ENCODE data around the gene ZDHHC11B.

ZDHHC11B gene

DNA sequence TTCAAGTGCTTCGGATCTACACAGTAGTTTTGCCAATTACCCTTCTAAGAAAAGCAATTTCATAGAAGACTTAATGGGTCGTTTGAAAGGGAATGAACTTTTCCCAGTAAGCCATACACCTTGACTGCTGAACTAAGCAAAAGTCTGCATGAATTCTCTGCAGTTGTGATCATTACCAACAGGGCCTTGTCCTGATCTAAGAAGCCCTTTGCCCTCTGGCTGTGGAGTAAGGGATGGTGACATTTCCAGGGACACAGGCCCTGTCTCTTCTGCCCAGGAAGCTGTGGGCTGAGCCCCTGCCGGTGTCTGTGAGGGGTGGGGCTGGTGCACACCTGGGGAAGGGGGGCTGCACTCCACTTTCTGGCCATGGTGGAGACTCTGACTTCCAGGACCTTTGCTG, 35.7 kb upstream of the ZDHHC11B start:
- Histone ChIP-seq H3F3A (ENCODE audit: low read depth) (no peaks in the 10 kb centered on the region), H4K20me1 (ENCODE audit: insufficient read depth, low read length, poor library complexity, severe bottlenecking) (no peaks in the 10 kb centered on the region), H3K4me2 (ENCODE audit: low read depth, low read length, poor library complexity, severe bottlenecking) (no peak overlapping the region), H3K9me2 (replicated peaks; ENCODE audit: low read depth, low read length) (no peaks in the 10 kb centered on the region), H3K27me3 (ENCODE audit: insufficient read depth, low read length, poor library complexity, severe bottlenecking) (no peaks in the 10 kb centered on the region), H3K9ac (ENCODE audit: low read depth, low read length, poor library complexity, severe bottlenecking) (no peak overlapping the region), H3K79me2 (ENCODE audit: insufficient read depth, low read length) (no peaks in the 10 kb centered on the region), H3K4me3 (ENCODE audit: low read length, poor library complexity, severe bottlenecking) (no peak overlapping the region), H2AFZ (ENCODE audit: low read length) (no peak overlapping the region), H3K36me3 (ENCODE audit: insufficient read depth, low read length) (no peaks in the 10 kb centered on the region), H3K9me3 (ENCODE audit: insufficient read depth, low read depth, low read length) (no peaks in the 10 kb centered on the region), H3K4me1 (ENCODE audit: insufficient read depth, low read length, poor library complexity, severe bottlenecking) (no peaks in the 10 kb centered on the region)
- TF ChIP-seq EZH2phosphoT487 (IDR thresholded peaks at IDR 0.05; ENCODE audit: borderline replicate concordance): no peak
- no peak for TF ChIP-seq CTCF (conservative IDR thresholded peaks at IDR 0.05; ENCODE audit: low read length)

DNA sequence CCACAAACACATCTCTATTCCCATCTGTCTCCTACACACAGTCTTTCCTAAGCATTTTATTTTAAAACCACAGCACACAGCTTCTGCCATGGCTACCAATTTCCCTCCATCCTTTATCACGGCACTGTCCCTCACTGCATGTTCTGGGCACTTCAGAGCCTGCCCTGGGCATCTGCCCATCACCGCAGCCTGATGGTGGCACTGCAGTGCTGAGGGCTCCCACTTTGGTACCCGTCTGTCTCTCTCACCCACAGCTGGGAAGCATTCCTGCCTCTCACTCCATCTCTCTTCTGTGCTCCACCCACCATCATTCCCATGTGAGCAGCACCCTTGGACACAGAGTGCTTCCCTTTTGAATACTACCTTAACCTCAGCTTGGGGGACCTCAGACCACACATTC, 34.5 kb upstream of the ZDHHC11B start:
- Histone ChIP-seq H3F3A (ENCODE audit: low read depth) (no peaks in the 10 kb centered on the region), H3K79me2 (ENCODE audit: insufficient read depth, low read length) (no peaks in the 10 kb centered on the region), H4K20me1 (ENCODE audit: insufficient read depth, low read length, poor library complexity, severe bottlenecking) (no peaks in the 10 kb centered on the region), H3K4me1 (ENCODE audit: insufficient read depth, low read length, poor library complexity, severe bottlenecking) (no peaks in the 10 kb centered on the region), H3K4me2 (ENCODE audit: low read depth, low read length, poor library complexity, severe bottlenecking) (no peak overlapping the region), H3K9me3 (ENCODE audit: insufficient read depth, low read depth, low read length) (no peaks in the 10 kb centered on the region), H3K36me3 (ENCODE audit: insufficient read depth, low read length) (no peaks in the 10 kb centered on the region), H3K4me3 (ENCODE audit: low read length, poor library complexity, severe bottlenecking) (no peak overlapping the region), H3K27me3 (ENCODE audit: insufficient read depth, low read length, poor library complexity, severe bottlenecking) (no peaks in the 10 kb centered on the region), H3K9ac (ENCODE audit: low read depth, low read length, poor library complexity, severe bottlenecking) (no peak overlapping the region), H2AFZ (ENCODE audit: low read length) (no peak overlapping the region), H3K9me2 (replicated peaks; ENCODE audit: low read depth, low read length) (no peaks in the 10 kb centered on the region)
- TF ChIP-seq EZH2phosphoT487 (IDR thresholded peaks at IDR 0.05; ENCODE audit: borderline replicate concordance) (no peak), CTCF (conservative IDR thresholded peaks at IDR 0.05; ENCODE audit: low read length) (no peak)

DNA sequence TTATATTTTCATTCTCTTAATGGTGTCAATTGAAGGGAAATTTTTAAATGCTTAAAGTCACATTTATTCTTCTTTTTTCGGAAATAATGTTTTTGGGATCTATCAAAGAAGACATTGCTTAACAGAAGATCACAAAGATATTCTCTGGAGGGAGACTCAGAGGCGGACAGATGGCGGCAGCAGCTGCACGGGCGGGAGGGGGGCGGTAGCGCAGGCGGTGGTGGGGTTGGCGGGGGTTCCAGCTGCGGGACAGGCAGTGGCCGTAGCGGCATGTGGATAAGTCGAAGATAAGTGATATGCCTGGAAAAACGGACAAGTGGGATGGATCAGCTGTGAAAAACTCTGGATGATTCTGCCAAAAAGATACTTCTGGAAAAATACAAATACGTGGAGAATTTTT, 31.6 kb upstream of the ZDHHC11B start:
- H3K4me2 ChIP-seq (ENCODE audit: low read depth, low read length, poor library complexity, severe bottlenecking): no peak overlapping the region
- no peak overlapping the region for H3K9ac ChIP-seq (ENCODE audit: low read depth, low read length, poor library complexity, severe bottlenecking)
- no peaks in the 10 kb centered on the region for H3K9me2 ChIP-seq (replicated peaks; ENCODE audit: low read depth, low read length)
- no peak overlapping the region for H2AFZ ChIP-seq (ENCODE audit: low read length)
- H4K20me1 ChIP-seq (ENCODE audit: insufficient read depth, low read length, poor library complexity, severe bottlenecking): no peaks in the 10 kb centered on the region
- no peaks in the 10 kb centered on the region for H3K27me3 ChIP-seq (ENCODE audit: insufficient read depth, low read length, poor library complexity, severe bottlenecking)
- H3K4me3 ChIP-seq (ENCODE audit: low read length, poor library complexity, severe bottlenecking): no peak overlapping the region
- H3K4me1 ChIP-seq (ENCODE audit: insufficient read depth, low read length, poor library complexity, severe bottlenecking): no peaks in the 10 kb centered on the region
- TF ChIP-seq EZH2phosphoT487 (IDR thresholded peaks at IDR 0.05; ENCODE audit: borderline replicate concordance) (no peak), CTCF (conservative IDR thresholded peaks at IDR 0.05; ENCODE audit: low read length) (no peak)
- H3K79me2 ChIP-seq (ENCODE audit: insufficient read depth, low read length): no peaks in the 10 kb centered on the region
- no peaks in the 10 kb centered on the region for H3K36me3 ChIP-seq (ENCODE audit: insufficient read depth, low read length)
- no peaks in the 10 kb centered on the region for H3F3A ChIP-seq (ENCODE audit: low read depth)
- H3K9me3 ChIP-seq (ENCODE audit: insufficient read depth, low read depth, low read length): no peaks in the 10 kb centered on the region

All from Loucy (cell line).